Esophagus mucosa (tissue), 1 donor: ENCODE results near the gene RPL31. TPM values are rescaled to one million over a fixed set of nuclear protein-coding genes. Genes with fewer than 3 reads are reported as not detected.
A peak's percentile ranks its signal among the peaks of the same experiment; 100 is the strongest.

Experiments
- ATAC-seq: fragments of 200-7000 bp; cut with Tn5 transposase; one replicate; pipeline ENCODE4 v1.9.1; 2020
- total RNA-seq: library from RNA; stranded (reverse); gene quantifications from one replicate; pipeline ENCODE4 v1.2.4, GENCODE V29; 2023
- donor health status: DM: yes; HTN: yes; CAD: no.

Gene RPL31
- 1,141 TPM for total RNA-seq

DNA sequence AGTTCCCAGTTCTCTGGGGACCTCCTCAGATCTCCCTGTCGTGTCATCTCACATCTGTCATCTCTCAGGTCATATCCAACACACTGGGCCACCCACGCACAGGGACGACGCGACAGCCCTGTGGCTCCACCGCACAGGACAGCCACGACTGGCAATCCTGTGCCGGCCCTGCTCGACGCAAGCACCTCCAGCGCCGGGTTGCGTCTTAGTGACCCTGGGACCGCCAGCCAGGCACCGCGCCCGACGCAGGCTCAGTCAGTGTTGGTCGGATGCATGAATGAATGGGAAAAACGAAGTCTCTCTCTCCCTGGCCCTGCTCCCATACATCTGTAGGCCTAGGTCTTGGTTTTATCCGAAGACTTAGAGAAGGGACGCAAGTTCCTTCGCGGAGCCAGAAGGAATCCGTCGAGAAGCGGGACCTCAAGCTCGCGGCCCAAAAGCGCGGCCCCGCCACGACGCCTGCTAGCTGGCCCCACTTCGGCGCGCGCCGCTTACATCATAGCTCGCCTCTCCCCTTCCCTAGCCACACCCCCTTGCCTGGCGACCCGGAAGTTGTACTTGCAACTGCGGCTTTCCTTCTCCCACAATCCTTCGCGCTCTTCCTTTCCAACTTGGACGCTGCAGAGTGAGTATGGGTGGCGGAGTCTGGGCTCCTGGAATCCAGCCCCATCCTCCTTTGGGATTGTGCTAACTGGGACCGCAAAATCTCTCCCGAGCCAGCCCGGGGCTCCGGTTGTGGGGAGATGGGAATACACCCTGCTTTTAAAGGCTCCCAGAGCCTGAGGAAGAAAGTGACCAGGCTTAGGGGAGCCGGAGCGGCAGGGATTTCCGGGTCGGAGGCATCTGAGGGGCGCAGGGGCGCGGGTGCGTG is at the start of gene RPL31:
TSS of gene RPL31 (plus strand) at position 599 of the 871 bp plus-strand sequence. CDS start 413 bp downstream, outside the sequence.
- peak; percentile 95 for ATAC-seq

GRCh38 chr2:100952512-100952911 is 49.6 kb upstream of the RPL31 start:
- no peak for ATAC-seq

DNA sequence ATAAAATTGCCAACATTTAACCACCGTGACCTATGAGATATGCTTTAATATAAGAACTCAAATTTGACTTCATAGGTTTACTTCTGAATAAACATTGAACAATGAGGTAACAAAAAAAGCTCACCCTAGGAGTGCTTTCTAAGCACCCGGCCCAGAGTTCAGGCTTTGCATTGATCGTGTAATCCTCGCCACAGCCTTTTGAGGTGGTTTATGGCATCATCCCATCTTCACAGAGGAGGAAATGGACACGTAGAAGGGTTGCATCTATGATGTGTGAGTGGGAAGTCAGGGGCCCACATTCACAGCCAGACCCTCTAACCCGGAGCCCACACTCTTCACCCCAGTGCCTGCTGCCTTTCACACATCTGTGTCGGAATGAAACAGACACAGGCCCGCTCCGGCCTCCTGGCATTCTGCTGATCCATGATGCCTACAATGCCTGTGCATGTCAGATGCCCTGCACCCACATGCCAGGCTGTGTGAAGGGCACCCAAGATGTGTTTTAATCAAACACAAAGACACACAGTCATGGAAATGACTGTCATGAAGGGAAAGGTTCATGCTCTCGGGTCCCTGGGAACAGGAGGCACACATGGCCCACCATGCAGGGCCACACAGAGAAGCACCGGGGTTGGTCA is 48.6 kb upstream of the RPL31 start:
- ATAC-seq, result no peak

DNA sequence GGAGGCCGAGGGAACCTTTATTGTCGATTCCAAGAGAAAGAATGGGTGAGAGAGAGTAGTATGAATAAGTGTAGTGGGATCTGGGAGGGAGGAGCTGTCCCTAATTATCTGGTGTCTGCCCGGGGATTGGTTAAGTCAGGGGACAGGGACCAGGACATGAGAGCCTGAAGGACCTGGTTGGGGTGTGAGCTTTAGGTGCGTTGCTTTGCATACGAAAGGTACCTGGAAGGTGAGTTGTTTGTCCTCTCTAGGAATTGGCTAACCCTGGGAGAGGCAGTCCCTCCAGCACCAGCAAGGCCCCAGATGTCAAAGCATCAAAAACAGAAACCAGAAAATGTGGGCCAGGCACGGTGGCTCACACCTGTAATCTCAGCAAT is 48.1 kb upstream of the RPL31 start:
- no peak for ATAC-seq

DNA sequence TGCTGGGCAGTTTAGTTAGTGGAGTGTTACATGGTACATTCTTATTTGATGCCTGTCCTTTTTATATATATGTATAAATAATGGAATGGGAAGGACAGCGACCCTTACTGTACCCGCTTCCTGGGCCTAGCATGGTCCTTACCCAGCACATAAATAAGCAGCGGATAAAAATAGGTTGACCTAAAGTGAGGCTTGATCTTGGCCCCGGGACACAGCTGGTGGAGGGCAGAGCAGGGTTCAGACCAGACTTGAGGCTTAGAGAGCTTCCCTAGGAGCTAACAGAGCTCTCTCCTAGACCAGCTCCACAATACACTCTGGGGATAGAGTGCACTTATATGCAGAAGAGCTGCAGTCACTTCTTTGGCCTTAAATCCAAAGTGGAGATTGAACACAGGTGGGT is 46.9 kb upstream of the RPL31 start:
- no peak for ATAC-seq

GRCh38 chr2:100956081-100956480 is 46.0 kb upstream of the RPL31 start:
- ATAC-seq, result no peak

- peak; percentile 39 for ATAC-seq
Observed at GRCh38 chr2:100957996-100958653, 44.0 kb upstream of the RPL31 start.

DNA sequence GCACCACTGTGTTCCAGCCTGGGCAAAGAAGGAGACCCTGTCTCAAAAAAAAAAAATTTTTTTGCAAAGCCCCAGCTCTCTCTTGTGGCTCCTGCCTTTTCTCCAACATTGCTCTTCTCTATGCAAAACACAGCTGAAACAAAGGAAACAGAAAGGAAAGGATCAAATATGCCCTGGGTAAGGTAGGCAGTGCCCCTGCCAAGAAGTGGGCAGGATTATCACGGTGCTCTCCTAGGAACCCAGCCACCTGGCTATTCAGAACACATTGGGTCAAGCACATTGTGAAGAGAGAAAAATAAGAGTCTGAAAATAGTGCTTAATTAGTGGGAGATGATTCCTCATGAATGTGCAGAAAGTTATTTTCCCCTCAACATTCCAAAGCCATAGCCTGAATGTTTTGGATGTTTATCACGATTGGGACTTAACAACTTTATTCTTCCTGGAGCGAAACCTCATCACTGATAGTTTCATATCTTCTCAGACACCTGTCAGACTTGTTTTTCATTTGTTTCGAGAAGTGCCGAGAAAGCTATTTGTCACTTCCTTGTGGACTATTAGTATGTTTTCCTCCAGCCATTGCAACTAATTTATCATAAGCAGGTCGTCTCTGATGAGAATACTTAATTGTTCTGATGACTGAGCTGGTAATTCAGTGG is 42.7 kb upstream of the RPL31 start:
- peak; percentile 41 for ATAC-seq

DNA sequence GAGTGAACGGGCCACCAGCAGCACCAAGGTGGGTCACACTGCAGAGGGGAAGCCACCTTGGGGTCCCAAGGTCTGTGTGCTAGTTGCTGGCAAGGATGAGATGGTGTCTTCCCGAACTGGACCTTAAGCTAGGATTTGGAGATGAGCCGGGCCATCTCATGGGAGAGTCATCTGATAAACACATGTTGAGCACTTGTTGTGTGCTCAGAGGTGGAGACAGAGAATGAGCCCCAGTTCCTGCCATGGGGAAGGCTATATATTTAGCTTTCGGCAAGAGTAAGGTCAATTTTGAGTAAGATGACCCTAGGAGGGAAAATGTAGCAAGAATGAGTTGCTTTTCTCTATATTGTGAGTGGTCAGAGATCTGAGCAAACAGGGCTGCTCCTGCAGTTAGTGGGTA is 41.4 kb upstream of the RPL31 start:
- ATAC-seq, result no peak

GRCh38 chr2:100962366-100963025 is 39.6 kb upstream of the RPL31 start:
- no peak for ATAC-seq

- ATAC-seq, result no peak
Observed at GRCh38 chr2:100963026-100963375, 39.1 kb upstream of the RPL31 start.

GRCh38 chr2:100964222-100964621 is 37.9 kb upstream of the RPL31 start:
- no peak for ATAC-seq

GRCh38 chr2:100964681-100965169 is 37.4 kb upstream of the RPL31 start:
- no peak for ATAC-seq

- peak; percentile 41 for ATAC-seq
Observed at GRCh38 chr2:100965596-100965995, 36.5 kb upstream of the RPL31 start.

DNA sequence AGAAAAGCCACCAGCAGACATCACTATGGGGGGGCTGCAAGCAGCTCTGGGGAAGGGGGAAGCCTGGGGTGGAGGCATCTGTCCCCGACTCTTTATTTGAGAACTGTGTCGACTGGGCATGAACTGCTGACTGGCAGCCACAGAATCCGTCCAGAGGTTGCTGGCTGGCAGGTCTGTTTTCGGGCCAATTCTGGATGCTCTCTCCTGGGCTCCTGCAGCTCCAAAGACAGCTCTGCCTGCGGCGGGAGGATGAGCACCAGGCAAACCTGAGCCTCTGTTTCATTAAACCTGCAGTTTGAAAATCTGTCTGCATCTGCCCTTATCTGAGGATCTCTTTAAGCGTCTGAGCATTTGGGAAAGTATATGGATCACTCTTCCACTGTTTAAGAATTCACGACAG is 34.4 kb upstream of the RPL31 start:
- no peak for ATAC-seq

DNA sequence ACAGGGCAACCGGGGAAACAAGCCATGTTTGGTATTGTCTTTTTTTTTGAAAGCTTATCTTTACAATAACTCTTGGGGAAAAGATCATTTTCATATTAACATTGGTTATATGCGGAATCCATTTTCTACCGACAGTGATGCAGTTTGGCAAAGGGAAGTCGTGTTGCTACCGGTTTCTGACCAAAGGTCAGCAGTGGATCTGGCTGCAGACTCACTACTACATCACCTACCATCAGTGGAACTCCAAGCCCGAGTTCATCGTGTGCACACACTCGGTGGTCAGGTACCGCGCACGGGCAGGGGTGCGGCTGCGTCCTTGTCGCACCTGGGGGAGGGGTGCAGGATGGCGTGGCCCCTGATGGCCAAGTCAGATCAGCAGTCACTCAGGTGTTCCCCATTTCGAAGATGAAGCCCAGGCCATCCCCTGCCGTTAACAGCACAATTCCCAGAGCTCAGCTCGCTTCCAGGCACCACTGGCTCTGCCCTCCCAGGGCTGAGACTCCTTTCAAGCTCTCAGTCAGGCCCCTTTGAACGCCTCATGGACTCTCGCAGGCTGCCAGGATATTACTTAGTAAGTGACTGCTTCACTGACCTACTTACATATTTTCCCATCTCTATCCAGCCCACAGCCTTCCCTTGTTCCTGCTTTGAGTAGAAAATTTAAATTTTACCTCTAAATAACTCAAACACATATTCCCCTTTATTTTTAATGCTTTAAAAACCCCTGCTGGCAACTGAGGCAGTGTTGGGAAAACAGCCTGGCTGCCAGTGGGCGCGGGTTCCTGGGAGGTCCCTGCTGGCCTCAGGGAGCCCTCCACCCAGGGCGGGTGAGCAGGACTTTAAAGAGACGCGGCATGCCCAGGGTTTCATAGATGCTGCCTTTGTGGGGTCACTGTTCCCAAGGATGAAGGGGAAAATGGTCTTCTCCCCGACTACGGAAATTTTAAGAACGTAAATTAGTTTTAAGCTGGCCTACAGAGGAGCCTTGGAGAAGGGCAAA is 33.6 kb upstream of the RPL31 start:
- no peak for ATAC-seq

- no peak for ATAC-seq
Observed at GRCh38 chr2:100969998-100970397, 32.1 kb upstream of the RPL31 start.

DNA sequence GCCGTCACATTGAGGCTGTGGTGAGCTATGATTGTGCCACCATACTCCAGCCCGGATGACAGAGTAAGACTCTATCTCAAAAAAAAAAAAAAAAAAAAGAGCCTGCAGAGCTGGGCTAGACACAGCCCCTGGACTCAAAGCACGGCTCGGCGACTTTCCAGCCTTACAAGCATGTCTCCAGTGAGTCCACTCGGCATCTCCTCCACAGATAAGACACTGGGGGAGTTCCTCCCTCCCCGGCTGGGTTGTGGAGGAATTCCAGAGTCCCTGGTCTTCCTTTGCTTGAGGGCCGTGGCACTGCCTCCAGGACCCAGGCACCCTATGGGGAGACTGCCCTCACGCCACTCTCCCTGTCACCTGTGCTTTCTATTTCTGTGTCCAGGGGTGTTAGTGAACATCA is 30.9 kb upstream of the RPL31 start:
- ATAC-seq, result no peak

DNA sequence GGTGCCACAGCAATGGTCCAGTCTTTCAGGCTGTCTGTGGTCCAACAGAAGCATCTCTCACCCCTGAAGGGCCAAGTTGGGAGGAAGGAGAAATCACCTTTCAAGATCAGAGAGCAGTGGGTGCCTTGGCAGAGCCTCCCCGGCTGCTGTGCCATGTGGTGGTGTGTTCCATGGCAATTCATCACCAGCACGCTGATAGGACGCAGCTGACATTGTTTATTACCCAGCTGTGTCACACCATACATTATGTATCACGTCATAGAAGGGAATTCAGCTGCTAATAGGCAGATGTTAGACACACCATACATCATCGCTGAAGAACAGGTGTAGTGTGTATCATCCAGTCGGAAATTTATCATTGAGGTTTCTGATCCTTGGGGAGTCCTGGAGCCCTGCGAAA is 29.6 kb upstream of the RPL31 start:
- no peak for ATAC-seq

DNA sequence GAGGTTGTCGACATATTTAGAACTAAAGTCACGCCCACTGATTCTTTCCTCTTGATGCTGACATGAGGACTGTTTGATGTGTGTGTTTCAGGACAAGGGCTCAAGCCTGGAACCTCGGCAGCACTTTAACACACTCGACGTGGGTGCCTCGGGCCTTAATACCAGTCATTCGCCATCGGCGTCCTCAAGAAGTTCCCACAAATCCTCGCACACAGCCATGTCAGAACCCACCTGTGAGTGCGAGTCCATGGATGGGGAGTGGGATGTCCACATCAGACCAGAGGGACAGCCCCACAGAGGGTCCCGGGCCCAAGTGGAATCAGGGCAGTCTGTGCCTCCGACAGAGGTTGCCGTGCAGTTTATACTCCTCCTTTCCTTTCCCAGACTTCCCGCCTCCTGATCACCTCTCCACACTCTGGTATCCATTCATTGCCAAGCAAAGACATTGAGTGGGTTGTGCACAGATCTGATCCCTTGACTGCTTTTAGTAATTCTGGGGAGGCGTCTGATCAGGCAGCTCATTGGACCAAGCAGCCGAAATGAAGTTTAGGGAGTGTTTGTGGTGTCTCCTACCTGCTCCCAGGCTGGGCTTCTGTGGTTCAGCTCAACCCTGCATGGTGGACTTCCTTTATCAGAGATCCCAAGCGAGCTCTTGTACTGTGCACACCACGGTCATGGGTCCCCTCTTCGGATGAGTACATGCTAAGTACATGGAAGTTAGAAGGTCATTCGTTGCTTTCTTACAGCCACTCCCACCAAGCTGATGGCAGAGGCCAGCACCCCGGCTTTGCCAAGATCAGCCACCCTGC is 27.2 kb upstream of the RPL31 start:
- no peak for ATAC-seq

GRCh38 chr2:100975521-100975785 is 26.6 kb upstream of the RPL31 start:
- no peak for ATAC-seq
